Anterior cingulate cortex (tissue), 58 donors: ENCODE results near the gene PNMA8A.

Source experiments
- DNase-seq, 58 donors: peaks; one replicate each; lab custom pipeline; 2025; lab: John Stamatoyannopoulos, UW

PNMA8A gene

GRCh38 chr19:46471811-46472543, 614 bp upstream of the PNMA8A start:
- DNase-seq, result peak in 1 of 58 donors; percentile 49

GRCh38 chr19:46470376-46470775, 987 bp downstream of the PNMA8A start:
- DNase-seq, result no peak

GRCh38 chr19:46469541-46470185, 1.7 kb downstream of the PNMA8A start:
- no peak for DNase-seq

DNA sequence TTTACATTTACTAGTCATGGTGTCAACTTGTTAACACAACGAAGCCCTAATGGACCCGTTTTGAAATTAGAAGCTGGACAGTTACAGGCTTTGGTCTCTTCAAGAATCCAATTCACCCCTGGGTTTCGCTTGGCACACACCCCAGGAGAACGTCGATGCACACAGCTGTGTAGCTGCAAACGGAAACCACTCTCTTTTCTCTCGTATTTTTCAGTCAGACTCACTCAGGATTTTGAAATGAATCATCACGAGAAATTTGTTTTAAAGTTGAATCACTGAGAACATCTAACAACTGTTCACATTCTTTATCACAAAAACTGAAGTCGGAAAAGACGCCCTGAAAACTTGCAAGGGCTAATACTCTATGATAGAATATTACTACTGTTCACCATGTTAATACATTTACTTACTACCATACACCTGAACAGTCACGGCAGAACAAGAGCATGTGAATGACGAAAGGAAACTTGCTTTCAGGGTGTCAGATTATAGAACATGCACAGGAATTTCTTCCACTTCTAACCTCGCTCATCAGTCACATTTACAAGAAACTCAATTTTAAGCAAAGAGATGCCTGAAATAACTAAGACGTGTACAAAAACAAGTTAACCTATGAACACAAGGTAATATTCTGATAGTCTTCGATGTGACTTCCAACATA, 4.7 kb downstream of the PNMA8A start:
- DNase-seq, result peak in 1 of 58 donors; percentile 9

GRCh38 chr19:46463516-46463915, 7.8 kb downstream of the PNMA8A start:
- no peak for DNase-seq

GRCh38 chr19:46461537-46461936, 9.8 kb downstream of the PNMA8A start:
- DNase-seq, result no peak

- no peak for DNase-seq
Observed at GRCh38 chr19:46460981-46461380, 10.4 kb downstream of the PNMA8A start.

DNA sequence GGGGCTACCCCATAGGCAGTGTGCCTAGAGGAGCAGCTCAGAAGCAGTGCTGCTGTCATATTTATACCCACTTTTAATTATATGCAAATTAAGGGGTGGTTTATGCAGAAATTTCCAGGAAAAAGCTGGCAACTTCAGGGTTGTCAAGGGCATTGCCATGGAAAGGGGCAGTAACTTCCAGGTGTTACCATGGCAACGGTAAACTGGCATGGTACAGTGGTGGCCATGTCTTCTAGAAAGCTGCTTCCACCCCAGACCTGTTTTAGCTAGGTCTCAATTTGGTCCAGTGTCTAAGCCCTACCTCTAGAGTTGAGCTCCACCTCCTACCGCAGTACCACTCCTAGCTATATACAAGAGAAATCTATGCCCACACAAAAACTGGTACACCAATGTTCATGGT, 11.3 kb downstream of the PNMA8A start:
- DNase-seq, result no peak

DNA sequence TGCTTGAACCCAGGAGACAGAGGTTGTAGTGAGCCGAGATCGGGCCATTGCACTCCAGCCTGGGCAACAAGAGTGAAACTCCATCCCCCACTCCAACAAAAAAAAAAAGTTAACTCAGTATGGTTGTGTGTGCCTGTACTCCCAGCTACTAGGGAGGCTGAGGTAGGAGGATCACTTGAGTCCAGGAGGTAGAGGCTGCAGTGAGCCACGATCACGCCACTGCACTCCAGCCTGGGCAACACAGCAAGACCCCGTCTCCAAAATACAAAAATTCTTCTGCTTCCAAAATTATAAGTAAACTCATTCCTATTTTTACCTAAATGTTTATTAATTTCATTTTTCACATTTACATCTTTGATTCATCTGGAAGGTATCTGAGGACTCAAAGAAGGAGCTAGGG, 14.4 kb downstream of the PNMA8A start:
- DNase-seq, result no peak

DNA sequence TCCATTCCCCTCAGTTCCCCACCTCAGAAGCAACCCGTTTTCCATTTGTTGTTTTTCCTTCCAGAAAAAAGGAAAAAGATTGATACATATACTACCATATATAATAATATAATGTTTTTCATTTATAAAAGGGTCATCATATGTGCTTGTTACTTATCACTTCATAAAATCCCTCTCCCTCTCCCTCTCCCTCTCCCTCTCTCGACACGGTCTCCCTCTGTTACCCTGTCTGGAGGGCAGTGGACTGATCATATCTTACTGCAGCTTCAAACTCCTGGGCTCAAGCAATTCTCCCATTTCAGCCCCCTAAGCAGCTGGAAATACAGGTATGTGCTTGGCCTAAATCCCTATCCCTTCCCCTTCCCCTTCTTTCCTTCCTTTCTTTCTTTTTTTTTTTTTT, 17.1 kb downstream of the PNMA8A start:
- DNase-seq, result no peak

DNA sequence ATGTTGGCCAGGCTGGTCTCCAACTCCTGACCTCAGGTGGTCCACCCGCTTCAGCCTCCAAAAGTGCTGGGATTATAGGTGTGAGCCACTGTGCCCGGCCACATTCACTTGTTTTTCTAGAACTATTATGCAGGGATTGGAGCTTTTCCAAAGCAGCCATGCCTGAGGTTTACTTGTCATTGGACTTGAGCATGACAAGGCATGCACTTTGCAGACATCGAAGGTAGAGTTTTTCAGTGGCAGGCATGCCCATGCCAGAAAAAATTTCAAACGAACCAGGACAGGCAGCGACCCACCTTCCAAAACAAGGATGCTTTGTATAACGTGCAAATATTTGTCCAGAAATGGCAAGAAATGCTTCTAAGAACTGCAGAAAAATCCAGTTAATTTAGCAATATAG, 17.7 kb downstream of the PNMA8A start:
- no peak for DNase-seq

GRCh38 chr19:46452186-46452585, 19.2 kb downstream of the PNMA8A start:
- no peak for DNase-seq

DNA sequence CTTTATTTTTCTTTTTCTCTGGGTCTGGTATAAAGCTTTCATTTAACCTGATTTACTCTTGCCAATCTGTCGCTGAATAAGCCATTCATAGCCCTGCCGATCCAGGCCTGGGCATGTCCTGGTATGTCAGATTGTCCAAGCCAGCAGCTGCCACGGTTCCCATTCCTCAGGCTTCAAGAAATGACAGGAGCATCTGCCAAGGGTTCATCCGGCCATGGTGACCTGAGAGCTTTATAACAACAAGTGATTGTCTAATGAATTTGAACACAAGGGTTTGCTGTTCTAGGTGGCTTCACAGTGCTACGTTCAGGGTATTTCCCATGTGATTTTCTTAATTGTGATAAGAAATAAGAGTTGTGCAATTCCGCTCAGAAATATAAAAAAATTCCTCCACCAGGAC, 20.0 kb downstream of the PNMA8A start:
- peak in 6 of 58 donors; percentile 5 to 49 (median 20) for DNase-seq

GRCh38 chr19:46450737-46451136, 20.6 kb downstream of the PNMA8A start:
- DNase-seq, result no peak

DNA sequence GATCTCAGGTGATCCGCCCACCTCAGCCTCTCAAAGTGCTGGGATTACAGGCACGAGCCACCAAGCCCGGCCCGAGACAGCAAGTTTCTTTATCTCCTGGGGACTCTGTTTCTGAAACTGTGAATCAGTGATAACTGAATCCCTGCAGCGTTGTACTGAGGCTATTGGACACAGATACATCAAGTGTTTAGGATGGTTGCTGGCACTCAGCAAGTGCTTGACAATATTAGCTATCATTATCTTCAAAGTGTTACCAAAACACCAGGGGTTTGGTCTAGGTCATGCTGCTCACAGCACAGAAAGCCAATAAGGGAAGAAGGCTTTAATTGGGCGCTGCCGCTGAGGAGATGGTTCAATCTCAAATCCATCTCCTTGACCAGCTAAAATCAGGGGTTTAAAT, 22.1 kb downstream of the PNMA8A start:
- DNase-seq, result no peak

- DNase-seq, result no peak
Observed at GRCh38 chr19:46448601-46449000, 22.8 kb downstream of the PNMA8A start.

DNA sequence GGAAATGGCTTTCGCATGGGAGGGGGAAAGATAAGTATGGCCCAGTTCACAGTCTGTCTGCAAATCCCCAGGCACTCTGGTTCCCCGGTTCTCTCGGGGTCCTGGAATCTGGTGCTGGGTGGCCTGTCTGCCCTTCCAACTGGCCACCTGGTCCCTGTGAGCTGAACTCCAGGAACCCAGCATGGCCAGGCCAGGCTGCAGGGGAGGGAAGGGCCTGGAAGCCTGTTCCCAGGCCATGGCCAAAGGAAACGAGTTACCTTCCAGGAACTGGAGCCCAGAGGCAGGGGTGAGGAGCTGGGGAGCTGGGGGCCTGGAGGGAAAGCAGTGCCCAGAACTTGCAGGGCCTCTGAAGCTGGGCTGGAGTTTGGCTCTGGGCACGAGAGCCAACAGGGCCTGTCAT, 23.5 kb downstream of the PNMA8A start:
- DNase-seq, result peak in 1 of 58 donors; percentile 21

GRCh38 chr19:46447006-46447405, 24.4 kb downstream of the PNMA8A start:
- DNase-seq, result no peak

DNA sequence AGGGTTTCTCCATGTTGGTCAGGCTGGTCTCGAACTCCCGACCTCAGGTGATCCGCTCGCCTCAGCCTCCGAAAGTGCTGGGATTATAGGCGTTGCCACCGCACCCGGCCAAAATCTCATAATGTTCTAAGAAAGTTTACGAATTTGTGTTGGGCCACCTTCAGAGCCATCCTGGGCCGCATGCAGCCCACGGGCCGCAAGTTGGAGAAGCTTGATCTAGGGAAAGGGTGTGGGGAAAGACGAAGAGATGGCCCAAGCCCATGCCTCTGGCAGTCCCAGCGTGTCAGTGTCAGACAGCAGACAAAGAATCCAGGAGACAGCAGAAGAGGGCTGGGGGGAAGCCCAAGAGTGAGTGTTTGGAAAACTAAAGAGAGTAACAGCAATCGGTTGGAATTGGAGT, 25.3 kb downstream of the PNMA8A start:
- no peak for DNase-seq

GRCh38 chr19:46442808-46443450, 28.4 kb downstream of the PNMA8A start:
- no peak for DNase-seq

DNA sequence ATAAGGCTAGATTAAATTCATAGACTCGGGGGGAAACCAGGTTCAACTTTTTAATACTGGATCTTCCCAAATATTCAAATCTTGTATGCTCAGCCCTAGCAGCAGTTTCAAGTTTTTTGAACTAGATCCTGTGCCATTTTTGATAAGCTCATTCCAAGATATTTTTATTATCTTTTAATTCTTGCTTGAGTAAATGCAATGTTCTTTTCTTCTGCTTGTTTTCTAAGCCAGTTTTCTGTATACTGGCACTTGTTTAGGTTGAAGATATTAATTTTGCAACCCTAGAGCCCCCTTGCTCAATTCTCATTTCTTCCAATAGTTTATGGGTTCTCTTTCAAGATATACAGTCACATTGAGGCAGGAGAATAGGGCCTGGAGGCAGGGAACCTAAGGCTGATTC, 29.5 kb downstream of the PNMA8A start:
- no peak for DNase-seq
